HEK293 (cell line): ENCODE data around the gene RNF166.

Source experiments
- BCL11A ChIP-seq: fragments of 450-650 bp; formaldehyde crosslinking; IDR thresholded peaks from 2 replicates; pipeline ENCODE4 v1.5.1; 2016; ENCODE audit warnings: low read depth, missing biosample characterization, missing genetic modification characterization
- FEZF1 ChIP-seq: fragments of 450-650 bp; formaldehyde crosslinking; IDR thresholded peaks from 2 replicates; pipeline ENCODE4 v1.5.1; 2016; ENCODE audit warnings: missing biosample characterization, missing genetic modification characterization
- KLF8 ChIP-seq: fragments of 450-650 bp; formaldehyde crosslinking; IDR thresholded peaks from 2 replicates; pipeline ENCODE4 v1.5.1; 2016; ENCODE audit warnings: missing biosample characterization, missing genetic modification characterization
- WT1 ChIP-seq: fragments of 450-650 bp; formaldehyde crosslinking; IDR thresholded peaks from 2 replicates; pipeline ENCODE4 v1.5.1; 2016; ENCODE audit warnings: missing biosample characterization, missing genetic modification characterization
- ZNF138 ChIP-seq: fragments of 450-650 bp; formaldehyde crosslinking; IDR thresholded peaks from 2 replicates; pipeline ENCODE4 v1.5.1; 2016; ENCODE audit warnings: missing biosample characterization, missing genetic modification characterization, borderline replicate concordance
- ZNF140 ChIP-seq: fragments of 450-650 bp; formaldehyde crosslinking; IDR thresholded peaks from 2 replicates; pipeline ENCODE4 v1.5.1; 2016; ENCODE audit warnings: missing biosample characterization, missing genetic modification characterization
- ZNF155 ChIP-seq: fragments of 450-650 bp; formaldehyde crosslinking; IDR thresholded peaks from 2 replicates; pipeline ENCODE4 v1.5.1; 2016; ENCODE audit warnings: missing biosample characterization, missing genetic modification characterization
- ZNF157 ChIP-seq: fragments of 450-650 bp; formaldehyde crosslinking; IDR thresholded peaks from 2 replicates; pipeline ENCODE4 v1.5.1; 2016; ENCODE audit warnings: missing biosample characterization, missing genetic modification characterization
- ZNF175 ChIP-seq: fragments of 450-650 bp; formaldehyde crosslinking; IDR thresholded peaks from 2 replicates; pipeline ENCODE4 v1.5.1; 2016; ENCODE audit warnings: missing biosample characterization, missing genetic modification characterization
- ZNF184 ChIP-seq: fragments of 450-650 bp; IDR thresholded peaks from 2 replicates; pipeline ENCODE4 v1.5.1; 2018; ENCODE audit warnings: missing biosample characterization, mild to moderate bottlenecking, missing genetic modification characterization
- ZNF221 ChIP-seq: fragments of 450-650 bp; formaldehyde crosslinking; IDR thresholded peaks from 2 replicates; pipeline ENCODE4 v1.5.1; 2017; ENCODE audit warnings: missing biosample characterization, missing genetic modification characterization, borderline replicate concordance
- ZNF23 ChIP-seq: fragments of 450-650 bp; formaldehyde crosslinking; IDR thresholded peaks from 2 replicates; pipeline ENCODE4 v1.5.1; 2016; ENCODE audit warnings: missing biosample characterization, missing genetic modification characterization, borderline replicate concordance
- ZNF239 ChIP-seq: fragments of 450-650 bp; formaldehyde crosslinking; IDR thresholded peaks from 2 replicates; pipeline ENCODE4 v1.5.1; 2016; ENCODE audit warnings: missing biosample characterization, missing genetic modification characterization
- ZNF24 ChIP-seq: fragments of 450-650 bp; formaldehyde crosslinking; IDR thresholded peaks from 2 replicates; pipeline ENCODE4 v1.5.1; 2016; ENCODE audit warnings: missing biosample characterization, missing genetic modification characterization
- ZNF335 ChIP-seq: fragments of 450-650 bp; formaldehyde crosslinking; conservative IDR thresholded peaks from 2 replicates; pipeline ENCODE4 v1.5.1; 2016; ENCODE audit warnings: missing biosample characterization, missing genetic modification characterization
- ZNF341 ChIP-seq: fragments of 450-650 bp; formaldehyde crosslinking; IDR thresholded peaks from 2 replicates; pipeline ENCODE4; 2016; ENCODE audit warnings: low read depth, missing biosample characterization, missing genetic modification characterization
- ZNF404 ChIP-seq: fragments of 450-650 bp; formaldehyde crosslinking; IDR thresholded peaks from 2 replicates; pipeline ENCODE4 v1.5.1; 2017; ENCODE audit warnings: missing biosample characterization, missing genetic modification characterization
- ZNF555 ChIP-seq: fragments of 450-650 bp; formaldehyde crosslinking; conservative IDR thresholded peaks from 2 replicates; pipeline ENCODE4 v1.5.1; 2017; ENCODE audit warnings: missing biosample characterization, mild to moderate bottlenecking, missing genetic modification characterization, inconsistent platforms
- ZNF600 ChIP-seq: fragments of 450-650 bp; formaldehyde crosslinking; IDR thresholded peaks from 2 replicates; pipeline ENCODE4 v1.5.1; 2016; ENCODE audit warnings: missing biosample characterization, missing genetic modification characterization
- ZNF707 ChIP-seq: fragments of 450-650 bp; formaldehyde crosslinking; IDR thresholded peaks from 2 replicates; pipeline ENCODE4 v1.5.1; 2016; ENCODE audit warnings: missing biosample characterization, missing genetic modification characterization
- ZNF791 ChIP-seq: fragments of 450-650 bp; formaldehyde crosslinking; IDR thresholded peaks from 2 replicates; pipeline ENCODE4 v1.5.1; 2016; ENCODE audit warnings: missing biosample characterization, missing genetic modification characterization
- ZNF792 ChIP-seq: fragments of 450-650 bp; formaldehyde crosslinking; IDR thresholded peaks from 2 replicates; pipeline ENCODE4 v1.5.1; 2016; ENCODE audit warnings: missing biosample characterization, missing genetic modification characterization
- ZSCAN23 ChIP-seq: fragments of 450-650 bp; formaldehyde crosslinking; IDR thresholded peaks from 2 replicates; pipeline ENCODE4 v1.5.1; 2016; ENCODE audit warnings: missing biosample characterization, missing genetic modification characterization
- TF ChIP-seq, protein P1 (sequence below): fragments of 450-650 bp; formaldehyde crosslinking; conservative IDR thresholded peaks from 2 replicates; pipeline ENCODE4 v1.5.1; 2016; ENCODE audit warnings: low read depth, missing biosample characterization, missing genetic modification characterization
- TF ChIP-seq, protein P2 (sequence below): fragments of 450-650 bp; formaldehyde crosslinking; IDR thresholded peaks from 2 replicates; pipeline ENCODE4 v1.5.1; 2017; ENCODE audit warnings: missing biosample characterization, missing genetic modification characterization
- TF ChIP-seq, protein P3 (sequence below): fragments of 450-650 bp; formaldehyde crosslinking; optimal IDR thresholded peaks from 2 replicates; pipeline ENCODE3; 2016; ENCODE audit warnings: missing biosample characterization, mild to moderate bottlenecking, missing genetic modification characterization
- TF ChIP-seq, protein P4 (sequence below): fragments of 450-650 bp; formaldehyde crosslinking; IDR thresholded peaks from 2 replicates; pipeline ENCODE4 v1.5.1; 2016; ENCODE audit warnings: missing biosample characterization, missing genetic modification characterization
- TF ChIP-seq, protein P5 (sequence below): fragments of 450-650 bp; formaldehyde crosslinking; IDR thresholded peaks from 2 replicates; pipeline ENCODE4 v1.5.1; 2017; ENCODE audit warnings: missing biosample characterization, missing genetic modification characterization
- TF ChIP-seq, protein P6 (sequence below): fragments of 450-650 bp; formaldehyde crosslinking; IDR thresholded peaks from 2 replicates; pipeline ENCODE4 v1.5.1; 2017; ENCODE audit warnings: missing biosample characterization, mild to moderate bottlenecking, missing genetic modification characterization, moderate library complexity
- TF ChIP-seq, protein P7 (sequence below): fragments of 450-650 bp; formaldehyde crosslinking; IDR thresholded peaks from 2 replicates; pipeline ENCODE4 v1.5.1; 2016; ENCODE audit warnings: missing biosample characterization, missing genetic modification characterization

The RNF166 gene

DNA sequence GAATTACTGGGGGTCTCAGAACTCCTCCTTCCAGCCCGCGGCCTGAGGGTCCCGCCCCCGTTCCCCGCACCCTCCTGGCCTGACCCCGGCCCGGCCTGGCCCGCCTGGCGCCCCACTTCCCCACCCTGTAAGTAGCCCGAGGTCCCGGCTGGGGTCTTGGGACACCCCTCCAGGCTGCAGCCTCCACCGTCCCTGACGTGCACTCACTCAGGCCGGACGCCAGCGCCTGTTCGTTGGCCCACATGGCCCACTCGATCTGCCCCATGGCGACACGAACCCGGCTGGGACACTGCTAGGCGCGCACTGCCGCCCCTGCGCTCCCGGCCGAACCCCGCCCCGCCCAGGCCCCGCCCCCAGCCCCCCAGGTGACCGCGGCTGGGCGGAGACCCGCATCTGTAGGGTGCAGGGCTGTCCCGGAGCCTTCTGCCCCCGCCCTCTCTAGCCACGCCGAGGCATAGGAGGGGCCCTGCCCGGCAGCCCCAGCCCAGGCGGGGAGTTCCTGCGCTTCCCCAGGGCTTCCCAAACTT, 55.4 kb downstream of the RNF166 start, which contains the start of gene CYBA (continued):
- TF ChIP-seq ZNF792: no peak
- TF ChIP-seq KLF8 (tag by site-specific recombination): peak; percentile 40; the same call in 1 of the 2 replicates
- TF ChIP-seq ZNF175 (tag by site-specific recombination): no peak
- no peak for TF ChIP-seq FEZF1
- TF ChIP-seq, protein P1, sequence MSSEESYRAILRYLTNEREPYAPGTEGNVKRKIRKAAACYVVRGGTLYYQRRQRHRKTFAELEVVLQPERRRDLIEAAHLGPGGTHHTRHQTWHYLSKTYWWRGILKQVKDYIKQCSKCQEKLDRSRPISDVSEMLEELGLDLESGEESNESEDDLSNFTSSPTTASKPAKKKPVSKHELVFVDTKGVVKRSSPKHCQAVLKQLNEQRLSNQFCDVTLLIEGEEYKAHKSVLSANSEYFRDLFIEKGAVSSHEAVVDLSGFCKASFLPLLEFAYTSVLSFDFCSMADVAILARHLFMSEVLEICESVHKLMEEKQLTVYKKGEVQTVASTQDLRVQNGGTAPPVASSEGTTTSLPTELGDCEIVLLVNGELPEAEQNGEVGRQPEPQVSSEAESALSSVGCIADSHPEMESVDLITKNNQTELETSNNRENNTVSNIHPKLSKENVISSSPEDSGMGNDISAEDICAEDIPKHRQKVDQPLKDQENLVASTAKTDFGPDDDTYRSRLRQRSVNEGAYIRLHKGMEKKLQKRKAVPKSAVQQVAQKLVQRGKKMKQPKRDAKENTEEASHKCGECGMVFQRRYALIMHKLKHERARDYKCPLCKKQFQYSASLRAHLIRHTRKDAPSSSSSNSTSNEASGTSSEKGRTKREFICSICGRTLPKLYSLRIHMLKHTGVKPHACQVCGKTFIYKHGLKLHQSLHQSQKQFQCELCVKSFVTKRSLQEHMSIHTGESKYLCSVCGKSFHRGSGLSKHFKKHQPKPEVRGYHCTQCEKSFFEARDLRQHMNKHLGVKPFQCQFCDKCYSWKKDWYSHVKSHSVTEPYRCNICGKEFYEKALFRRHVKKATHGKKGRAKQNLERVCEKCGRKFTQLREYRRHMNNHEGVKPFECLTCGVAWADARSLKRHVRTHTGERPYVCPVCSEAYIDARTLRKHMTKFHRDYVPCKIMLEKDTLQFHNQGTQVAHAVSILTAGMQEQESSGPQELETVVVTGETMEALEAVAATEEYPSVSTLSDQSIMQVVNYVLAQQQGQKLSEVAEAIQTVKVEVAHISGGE (tag by site-specific recombination): peak; percentile 29; the same call in 1 of the 2 replicates
- TF ChIP-seq, protein P2, sequence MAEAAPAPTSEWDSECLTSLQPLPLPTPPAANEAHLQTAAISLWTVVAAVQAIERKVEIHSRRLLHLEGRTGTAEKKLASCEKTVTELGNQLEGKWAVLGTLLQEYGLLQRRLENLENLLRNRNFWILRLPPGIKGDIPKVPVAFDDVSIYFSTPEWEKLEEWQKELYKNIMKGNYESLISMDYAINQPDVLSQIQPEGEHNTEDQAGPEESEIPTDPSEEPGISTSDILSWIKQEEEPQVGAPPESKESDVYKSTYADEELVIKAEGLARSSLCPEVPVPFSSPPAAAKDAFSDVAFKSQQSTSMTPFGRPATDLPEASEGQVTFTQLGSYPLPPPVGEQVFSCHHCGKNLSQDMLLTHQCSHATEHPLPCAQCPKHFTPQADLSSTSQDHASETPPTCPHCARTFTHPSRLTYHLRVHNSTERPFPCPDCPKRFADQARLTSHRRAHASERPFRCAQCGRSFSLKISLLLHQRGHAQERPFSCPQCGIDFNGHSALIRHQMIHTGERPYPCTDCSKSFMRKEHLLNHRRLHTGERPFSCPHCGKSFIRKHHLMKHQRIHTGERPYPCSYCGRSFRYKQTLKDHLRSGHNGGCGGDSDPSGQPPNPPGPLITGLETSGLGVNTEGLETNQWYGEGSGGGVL: no peak
- TF ChIP-seq ZNF707 (tag by site-specific recombination): no peak
- TF ChIP-seq, protein P3, sequence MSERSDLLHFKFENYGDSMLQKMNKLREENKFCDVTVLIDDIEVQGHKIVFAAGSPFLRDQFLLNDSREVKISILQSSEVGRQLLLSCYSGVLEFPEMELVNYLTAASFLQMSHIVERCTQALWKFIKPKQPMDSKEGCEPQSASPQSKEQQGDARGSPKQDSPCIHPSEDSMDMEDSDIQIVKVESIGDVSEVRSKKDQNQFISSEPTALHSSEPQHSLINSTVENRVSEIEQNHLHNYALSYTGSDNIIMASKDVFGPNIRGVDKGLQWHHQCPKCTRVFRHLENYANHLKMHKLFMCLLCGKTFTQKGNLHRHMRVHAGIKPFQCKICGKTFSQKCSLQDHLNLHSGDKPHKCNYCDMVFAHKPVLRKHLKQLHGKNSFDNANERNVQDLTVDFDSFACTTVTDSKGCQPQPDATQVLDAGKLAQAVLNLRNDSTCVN (tag by site-specific recombination): peak; percentile 66
- TF ChIP-seq ZNF239: no peak
- no peak for TF ChIP-seq ZNF555 (tag by site-specific recombination)
- no peak for TF ChIP-seq ZNF791 (tag by site-specific recombination)
- no peak for TF ChIP-seq ZNF600 (tag by site-specific recombination)
- TF ChIP-seq ZSCAN23 (tag by site-specific recombination): no peak
- TF ChIP-seq ZNF155 (tag by site-specific recombination): no peak
- TF ChIP-seq, protein P4, sequence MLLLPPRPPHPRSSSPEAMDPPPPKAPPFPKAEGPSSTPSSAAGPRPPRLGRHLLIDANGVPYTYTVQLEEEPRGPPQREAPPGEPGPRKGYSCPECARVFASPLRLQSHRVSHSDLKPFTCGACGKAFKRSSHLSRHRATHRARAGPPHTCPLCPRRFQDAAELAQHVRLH (tag by site-specific recombination): no peak
- TF ChIP-seq ZNF24 (tag by site-specific recombination): no peak
- no peak for TF ChIP-seq ZNF184 (tag by site-specific recombination)
- TF ChIP-seq, protein P5, sequence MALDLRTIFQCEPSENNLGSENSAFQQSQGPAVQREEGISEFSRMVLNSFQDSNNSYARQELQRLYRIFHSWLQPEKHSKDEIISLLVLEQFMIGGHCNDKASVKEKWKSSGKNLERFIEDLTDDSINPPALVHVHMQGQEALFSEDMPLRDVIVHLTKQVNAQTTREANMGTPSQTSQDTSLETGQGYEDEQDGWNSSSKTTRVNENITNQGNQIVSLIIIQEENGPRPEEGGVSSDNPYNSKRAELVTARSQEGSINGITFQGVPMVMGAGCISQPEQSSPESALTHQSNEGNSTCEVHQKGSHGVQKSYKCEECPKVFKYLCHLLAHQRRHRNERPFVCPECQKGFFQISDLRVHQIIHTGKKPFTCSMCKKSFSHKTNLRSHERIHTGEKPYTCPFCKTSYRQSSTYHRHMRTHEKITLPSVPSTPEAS (tag by site-specific recombination): no peak
- TF ChIP-seq ZNF404 (tag by site-specific recombination): no peak
- no peak for TF ChIP-seq ZNF341 (tag by site-specific recombination)
- no peak for TF ChIP-seq WT1 (tag by site-specific recombination)
- TF ChIP-seq ZNF138 (tag by site-specific recombination): no peak
- no peak for TF ChIP-seq ZNF157 (tag by site-specific recombination)
- TF ChIP-seq, protein P6, sequence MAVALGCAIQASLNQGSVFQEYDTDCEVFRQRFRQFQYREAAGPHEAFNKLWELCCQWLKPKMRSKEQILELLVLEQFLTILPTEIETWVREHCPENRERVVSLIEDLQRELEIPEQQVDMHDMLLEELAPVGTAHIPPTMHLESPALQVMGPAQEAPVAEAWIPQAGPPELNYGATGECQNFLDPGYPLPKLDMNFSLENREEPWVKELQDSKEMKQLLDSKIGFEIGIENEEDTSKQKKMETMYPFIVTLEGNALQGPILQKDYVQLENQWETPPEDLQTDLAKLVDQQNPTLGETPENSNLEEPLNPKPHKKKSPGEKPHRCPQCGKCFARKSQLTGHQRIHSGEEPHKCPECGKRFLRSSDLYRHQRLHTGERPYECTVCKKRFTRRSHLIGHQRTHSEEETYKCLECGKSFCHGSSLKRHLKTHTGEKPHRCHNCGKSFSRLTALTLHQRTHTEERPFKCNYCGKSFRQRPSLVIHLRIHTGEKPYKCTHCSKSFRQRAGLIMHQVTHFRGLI (tag by site-specific recombination): no peak; the same call in 1 of the 2 replicates
- no peak for TF ChIP-seq ZNF140
- no peak for TF ChIP-seq BCL11A (tag by site-specific recombination)
- no peak for TF ChIP-seq ZNF221
- TF ChIP-seq, protein P7, sequence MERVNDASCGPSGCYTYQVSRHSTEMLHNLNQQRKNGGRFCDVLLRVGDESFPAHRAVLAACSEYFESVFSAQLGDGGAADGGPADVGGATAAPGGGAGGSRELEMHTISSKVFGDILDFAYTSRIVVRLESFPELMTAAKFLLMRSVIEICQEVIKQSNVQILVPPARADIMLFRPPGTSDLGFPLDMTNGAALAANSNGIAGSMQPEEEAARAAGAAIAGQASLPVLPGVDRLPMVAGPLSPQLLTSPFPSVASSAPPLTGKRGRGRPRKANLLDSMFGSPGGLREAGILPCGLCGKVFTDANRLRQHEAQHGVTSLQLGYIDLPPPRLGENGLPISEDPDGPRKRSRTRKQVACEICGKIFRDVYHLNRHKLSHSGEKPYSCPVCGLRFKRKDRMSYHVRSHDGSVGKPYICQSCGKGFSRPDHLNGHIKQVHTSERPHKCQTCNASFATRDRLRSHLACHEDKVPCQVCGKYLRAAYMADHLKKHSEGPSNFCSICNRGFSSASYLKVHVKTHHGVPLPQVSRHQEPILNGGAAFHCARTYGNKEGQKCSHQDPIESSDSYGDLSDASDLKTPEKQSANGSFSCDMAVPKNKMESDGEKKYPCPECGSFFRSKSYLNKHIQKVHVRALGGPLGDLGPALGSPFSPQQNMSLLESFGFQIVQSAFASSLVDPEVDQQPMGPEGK (tag by site-specific recombination): peak; percentile 30
- TF ChIP-seq ZNF23 (tag by site-specific recombination): no peak
- no peak for TF ChIP-seq ZNF335 (tag by site-specific recombination)
